Measurements from ENCODE around the gene DIP2C.

Gene DIP2C

GRCh38 chr10:374354-374753, 315.1 kb downstream of the DIP2C start:
- Histone ChIP-seq H3K27me3 (replicated peaks) (no peaks in the 10 kb centered on the region), H3K36me3 (replicated peaks) (peaks cover 2% of the 10 kb centered on the region), H3K4me3 (ENCODE audit: low read depth, low read length) (no peak overlapping the region), H3K27ac (no peak overlapping the region)
- TF ChIP-seq, protein P1, sequence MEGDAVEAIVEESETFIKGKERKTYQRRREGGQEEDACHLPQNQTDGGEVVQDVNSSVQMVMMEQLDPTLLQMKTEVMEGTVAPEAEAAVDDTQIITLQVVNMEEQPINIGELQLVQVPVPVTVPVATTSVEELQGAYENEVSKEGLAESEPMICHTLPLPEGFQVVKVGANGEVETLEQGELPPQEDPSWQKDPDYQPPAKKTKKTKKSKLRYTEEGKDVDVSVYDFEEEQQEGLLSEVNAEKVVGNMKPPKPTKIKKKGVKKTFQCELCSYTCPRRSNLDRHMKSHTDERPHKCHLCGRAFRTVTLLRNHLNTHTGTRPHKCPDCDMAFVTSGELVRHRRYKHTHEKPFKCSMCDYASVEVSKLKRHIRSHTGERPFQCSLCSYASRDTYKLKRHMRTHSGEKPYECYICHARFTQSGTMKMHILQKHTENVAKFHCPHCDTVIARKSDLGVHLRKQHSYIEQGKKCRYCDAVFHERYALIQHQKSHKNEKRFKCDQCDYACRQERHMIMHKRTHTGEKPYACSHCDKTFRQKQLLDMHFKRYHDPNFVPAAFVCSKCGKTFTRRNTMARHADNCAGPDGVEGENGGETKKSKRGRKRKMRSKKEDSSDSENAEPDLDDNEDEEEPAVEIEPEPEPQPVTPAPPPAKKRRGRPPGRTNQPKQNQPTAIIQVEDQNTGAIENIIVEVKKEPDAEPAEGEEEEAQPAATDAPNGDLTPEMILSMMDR (IDR thresholded peaks at IDR 0.05; ENCODE audit: low read depth, low read length, missing control alignments), result no peak
- in situ Hi-C loops (cut with HindIII; ENCODE audit: low pct_ligation_motif_present, low sequenced_read_pairs), result no loop called here
- DNase-seq, result no peak

GRCh38 chr10:373526-374309, 315.8 kb downstream of the DIP2C start:
- in situ Hi-C loops (cut with HindIII; ENCODE audit: low pct_ligation_motif_present, low sequenced_read_pairs), result no loop called here
- Histone ChIP-seq H3K27me3 (replicated peaks) (no peaks in the 10 kb centered on the region), H3K4me3 (ENCODE audit: low read depth, low read length) (no peak overlapping the region), H3K36me3 (replicated peaks) (peaks cover 2% of the 10 kb centered on the region), H3K27ac (peak overlapping the region; percentile 84)
- DNase-seq, result peak; percentile 94
- TF ChIP-seq, protein P1 (IDR thresholded peaks at IDR 0.05; ENCODE audit: low read depth, low read length, missing control alignments), result no peak

- H3K27me3 ChIP-seq (replicated peaks), result no peaks in the 10 kb centered on the region
- TF ChIP-seq, protein P1 (IDR thresholded peaks at IDR 0.05; ENCODE audit: low read depth, low read length, missing control alignments), result no peak
- in situ Hi-C loops (cut with HindIII; ENCODE audit: low pct_ligation_motif_present, low sequenced_read_pairs), result no loop called here
- peak overlapping the region; percentile 84 for H3K27ac ChIP-seq
- H3K36me3 ChIP-seq (replicated peaks), result peaks cover 2% of the 10 kb centered on the region
- H3K4me3 ChIP-seq (ENCODE audit: low read depth, low read length), result no peak overlapping the region
- DNase-seq, result peak; percentile 64
These were observed 316.5 kb downstream of the DIP2C start for GRCh38 chr10:373015-373414.

- TF ChIP-seq, protein P1 (IDR thresholded peaks at IDR 0.05; ENCODE audit: low read depth, low read length, missing control alignments), result no peak
- H3K27ac ChIP-seq, result peak overlapping the region; percentile 84
- no peaks in the 10 kb centered on the region for H3K27me3 ChIP-seq (replicated peaks)
- DNase-seq, result no peak
- in situ Hi-C loops (cut with HindIII; ENCODE audit: low pct_ligation_motif_present, low sequenced_read_pairs), result no loop called here
- H3K36me3 ChIP-seq (replicated peaks), result peaks cover 2% of the 10 kb centered on the region
- no peak overlapping the region for H3K4me3 ChIP-seq (ENCODE audit: low read depth, low read length)
These were observed 316.9 kb downstream of the DIP2C start for GRCh38 chr10:372566-372965.

- TF ChIP-seq, protein P1 (IDR thresholded peaks at IDR 0.05; ENCODE audit: low read depth, low read length, missing control alignments), result no peak
- in situ Hi-C loops (cut with HindIII; ENCODE audit: low pct_ligation_motif_present, low sequenced_read_pairs), result no loop called here
- no peaks in the 10 kb centered on the region for H3K27me3 ChIP-seq (replicated peaks)
- DNase-seq, result no peak
- no peaks in the 10 kb centered on the region for H3K36me3 ChIP-seq (replicated peaks)
- H3K4me3 ChIP-seq (ENCODE audit: low read depth, low read length), result no peak overlapping the region
- H3K27ac ChIP-seq, result no peak overlapping the region
These were observed 318.0 kb downstream of the DIP2C start for GRCh38 chr10:371515-371914.

GRCh38 chr10:370449-370825, 319.0 kb downstream of the DIP2C start:
- H3K36me3 ChIP-seq (replicated peaks), result no peaks in the 10 kb centered on the region

More at GRCh38 chr10:370449-370825, 319.0 kb downstream of the DIP2C start:
- no peak for DNase-seq
- Histone ChIP-seq H3K27me3 (replicated peaks) (no peaks in the 10 kb centered on the region), H3K4me3 (ENCODE audit: low read depth, low read length) (no peak overlapping the region), H3K27ac (peak overlapping the region; percentile 9)
- in situ Hi-C loops (cut with HindIII; ENCODE audit: low pct_ligation_motif_present, low sequenced_read_pairs), result no loop called here
- TF ChIP-seq, protein P1 (IDR thresholded peaks at IDR 0.05; ENCODE audit: low read depth, low read length, missing control alignments), result no peak

Data from brain microvascular endothelial cell (primary cell).